ENCODE results near the gene GRM2. TPM values are rescaled to one million over a fixed set of nuclear protein-coding genes. Genes with fewer than 3 reads are reported as not detected.

GRM2 gene
- total and polyA plus RNA-seq, 2 of the 8 experiments (the other 6 are each of a cell fraction or from before 2014, with no cell fraction given): 3.9 to 10.5 TPM

DNA sequence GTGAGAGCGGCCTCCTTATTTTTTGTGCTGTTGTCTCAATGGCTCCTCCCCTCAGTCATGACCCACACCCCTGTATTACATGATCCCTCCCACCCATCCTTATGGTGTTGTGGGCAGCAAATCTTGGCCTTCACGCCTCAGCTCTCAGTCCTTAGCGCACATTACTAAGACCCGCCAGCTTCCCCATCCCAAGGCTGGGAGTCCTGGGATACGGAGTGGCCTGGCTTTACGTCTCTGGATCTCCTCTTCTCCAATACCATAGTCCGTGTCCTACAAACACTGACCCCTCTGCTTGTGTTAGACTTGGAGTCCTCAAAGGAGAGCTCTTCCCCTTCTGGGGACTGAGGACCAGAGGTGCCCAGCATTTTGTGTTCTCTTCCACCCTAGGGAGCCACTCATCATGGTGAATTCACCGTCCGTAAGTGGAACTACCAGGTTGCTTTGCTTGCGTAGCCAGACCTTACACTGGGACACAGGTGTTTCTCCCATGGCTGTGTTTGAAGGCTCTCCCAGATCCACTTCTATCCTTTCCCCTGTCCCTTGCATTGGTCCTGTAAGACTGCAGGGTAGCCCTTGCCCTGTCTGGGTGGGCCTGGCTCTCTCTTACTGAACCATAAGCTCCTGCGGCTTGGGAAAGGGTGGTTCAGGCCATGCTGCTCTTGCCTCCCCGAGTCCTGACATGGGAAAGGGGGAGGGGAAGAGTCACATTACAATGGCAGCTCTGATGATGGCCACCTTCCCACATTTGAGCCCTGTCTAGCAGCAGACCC is 13.6 kb downstream of the GRM2 start:
- Histone ChIP-seq H2BK15ac (ENCODE audit: low read length) (peak overlapping the region; percentile 75), H4K20me1 (replicated peaks in 1 of 2; ENCODE audit: control insufficient read depth in 1 of 2, insufficient read depth in 2 of 2, low read length in 2 of 2) (peaks cover 0 to 3% of the 10 kb centered on the region in 2 experiments), H3K18ac (ENCODE audit: extremely low read depth, low read length) (no peak overlapping the region), H3K27me3 (replicated peaks in 1 of 4; ENCODE audit: control insufficient read depth in 3 of 4, extremely low read depth in 1 of 4, insufficient read depth in 3 of 4, low read length in 3 of 4) (no peaks in the 10 kb centered on the region), H3K36me3 (ENCODE audit: control insufficient read depth in 2 of 4, insufficient read depth in 4 of 4, low read length in 3 of 4) (no peaks in the 10 kb centered on the region), H3K79me1 (ENCODE audit: low read depth, low read length) (no peaks in the 10 kb centered on the region), H4K5ac (ENCODE audit: insufficient read length, low read depth, low read length) (no peak overlapping the region), H2BK5ac (ENCODE audit: low read depth, low read length) (no peak overlapping the region), H2BK20ac (ENCODE audit: low read length) (no peak overlapping the region), H3K23ac (ENCODE audit: insufficient read length) (no peak overlapping the region), H3K9ac (replicated peaks in 1 of 4; ENCODE audit: extremely low read depth in 1 of 4, low read depth in 3 of 4, low read length in 3 of 4) (no peak overlapping the region), H3K23me2 (ENCODE audit: low read depth, low read length) (peaks cover 2% of the 10 kb centered on the region; the same call in 1 of the 2 replicates), H3K4me1 (replicated peaks in 1 of 4; ENCODE audit: control insufficient read depth in 3 of 4, insufficient read depth in 4 of 4, low read length in 3 of 4) (no peaks in the 10 kb centered on the region; a peak in 1 of 7 replicates), H3K4ac (replicated peaks; ENCODE audit: insufficient read length, low read depth, low read length) (no peak overlapping the region), H3K27ac (ENCODE audit: low read depth, low read length) (no peak overlapping the region), H4K91ac (replicated peaks; ENCODE audit: insufficient read length, low read length) (no peak overlapping the region), H3K14ac (ENCODE audit: insufficient read length) (no peak overlapping the region), H2AFZ (ENCODE audit: low read length) (no peak overlapping the region), H3K4me3 (ENCODE audit: extremely low read depth in 1 of 4, insufficient read depth in 2 of 4, low read depth in 3 of 4, low read length in 4 of 4) (no peak overlapping the region), H3K79me2 (ENCODE audit: control insufficient read depth in 1 of 2, insufficient read depth in 2 of 2, low read length in 2 of 2) (no peaks in the 10 kb centered on the region), H2AK5ac (ENCODE audit: low read depth, low read length) (peak overlapping the region; percentile 78; the same call in 1 of the 2 replicates), H3K4me2 (ENCODE audit: insufficient read depth in 1 of 2, low read depth in 2 of 2, low read length in 2 of 2) (no peak overlapping the region), H3K9me3 (ENCODE audit: insufficient read depth in 2 of 2, low read depth in 1 of 2, low read length in 1 of 2) (no peaks in the 10 kb centered on the region), H4K8ac (ENCODE audit: extremely low read depth, insufficient read depth, low read length) (no peak overlapping the region), H2BK12ac (ENCODE audit: low read depth, low read length) (peak overlapping the region; percentile 60), H3K56ac (replicated peaks; ENCODE audit: insufficient read length, low read depth, low read length) (no peak overlapping the region), H2BK120ac (replicated peaks; ENCODE audit: low read depth, low read length) (no peak overlapping the region)
- no peak for FAIRE-seq
- CTCF ChIA-PET (ENCODE audit: partially characterized antibody): interaction anchor here (1.0 to 4.4 kb wide), 15 partner anchors 8 to 201 kb away, joined by 3 to 108 read pairs (median 8); partner anchors contain the start of gene GRM2
- no peak for TF ChIP-seq SIX5 (IDR thresholded peaks at IDR 0.05; ENCODE audit: low read depth, low read length)
- no peak for TF ChIP-seq JUN (IDR thresholded peaks at IDR 0.05; ENCODE audit: low read depth, low read length)
- no peak for TF ChIP-seq SRF (IDR thresholded peaks at IDR 0.05; ENCODE audit: low read depth, low read length)
- no peak for DNase-seq (ENCODE audit: low read depth in 1 of 2, low spot score in 2 of 2)
- 90% methylated on average over 12 of the region's 12 CpGs; no CpG with 5 or more reads in 1 of the 2 experiments for WGBS, 2 experiments (ENCODE audit: extremely low coverage in 1 of 2, insufficient coverage in 1 of 2, insufficient read length in 1 of 2, insufficient replicate concordance in 2 of 2, low coverage in 1 of 2, low lambda C conversion rate in 2 of 2, missing lambda C conversion rate in 1 of 2)
- POLR2A ChIA-PET (ENCODE audit: partially characterized antibody): interaction anchor here (0.7 to 1.2 kb wide), 2 partner anchors 14 to 275 kb away, joined by 3 read pairs; partner anchors contain the start of gene RPL29

Measured in H1 (cell line).